GM21390 (cell line): ENCODE results near the gene ASTL.
"Not testable (repeated sequence)": the region's sequence is repeated elsewhere in the genome, so short reads cannot be mapped to it uniquely, and the experiment has no call there.

Experiments used
- ATAC-seq: cut with Tn5 transposase; IDR thresholded peaks from one replicate; pipeline ENCODE4 v1.9.1; 2021; ENCODE audit not compliant: unreplicated experiment

ASTL gene

DNA sequence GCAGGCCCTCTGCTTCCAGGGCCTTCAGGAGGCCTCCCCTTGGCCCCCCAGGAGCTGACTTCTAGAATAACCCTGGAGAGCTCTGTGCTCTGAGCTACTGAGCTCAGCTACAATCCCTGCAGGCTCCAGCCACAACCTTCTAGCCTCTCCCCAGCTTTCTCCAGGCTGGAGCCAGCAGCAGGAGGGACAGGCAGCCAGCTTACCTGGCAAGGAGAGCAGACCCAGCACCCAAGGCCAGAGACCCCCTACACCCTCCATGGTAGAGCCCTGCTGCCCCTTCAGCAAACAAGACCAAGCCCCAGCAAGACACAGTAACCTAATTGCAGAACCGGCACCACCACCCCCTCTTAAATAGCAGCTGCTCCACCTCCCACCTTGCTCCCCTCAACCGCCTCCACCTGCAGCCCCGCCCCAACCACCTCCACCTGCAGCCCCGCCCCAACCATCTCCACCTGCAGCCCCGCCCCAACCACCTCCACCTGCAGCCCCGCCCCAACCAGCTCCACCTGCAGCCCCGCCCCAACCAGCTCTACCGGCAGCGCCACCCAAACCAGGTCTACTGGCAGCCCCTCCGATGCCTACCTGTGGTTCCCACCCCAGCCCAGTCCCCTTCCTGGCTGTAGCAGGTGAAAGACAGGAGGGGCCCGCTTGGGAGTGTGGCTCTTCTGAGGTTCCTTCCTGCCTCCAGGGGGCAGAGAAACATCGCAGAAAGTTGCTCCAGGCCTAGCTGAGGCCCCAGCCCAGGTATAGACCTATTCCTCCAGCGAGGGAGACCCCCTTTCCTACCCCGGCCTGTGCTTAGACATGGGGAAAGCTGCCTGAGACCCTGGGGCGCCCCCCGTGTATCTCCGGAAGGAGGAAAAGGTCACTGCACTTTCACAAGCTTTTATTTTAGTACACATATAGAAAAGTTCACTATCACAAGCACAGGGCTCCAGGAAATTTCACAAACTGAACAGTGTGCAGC lies at the start of gene ASTL:
Gene ASTL, minus strand, starts transcription at position 324 of the 967 bp plus-strand sequence. Its CDS starts 66 bp downstream, at position 258.
- no peak for ATAC-seq

DNA sequence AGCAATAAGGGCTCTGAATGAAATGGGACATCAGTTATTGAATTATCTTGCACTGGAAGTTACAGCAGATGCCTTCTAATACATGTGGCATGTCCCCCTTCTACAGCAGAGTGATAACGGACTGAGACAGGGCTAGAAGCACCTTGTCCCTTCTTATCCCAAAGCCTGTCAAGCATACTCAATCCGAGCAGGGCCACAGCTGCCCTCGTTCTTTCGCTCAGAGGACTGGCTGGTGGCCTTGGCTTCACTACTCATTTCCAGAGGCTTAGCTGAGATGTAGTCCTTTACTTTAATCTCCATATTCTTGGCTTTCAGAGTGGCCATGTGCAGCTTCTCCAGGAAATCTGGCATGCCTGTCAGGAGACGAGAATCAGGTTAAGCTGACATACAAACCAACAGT lies 48.3 kb upstream of the ASTL start:
- ATAC-seq, result no peak

DNA sequence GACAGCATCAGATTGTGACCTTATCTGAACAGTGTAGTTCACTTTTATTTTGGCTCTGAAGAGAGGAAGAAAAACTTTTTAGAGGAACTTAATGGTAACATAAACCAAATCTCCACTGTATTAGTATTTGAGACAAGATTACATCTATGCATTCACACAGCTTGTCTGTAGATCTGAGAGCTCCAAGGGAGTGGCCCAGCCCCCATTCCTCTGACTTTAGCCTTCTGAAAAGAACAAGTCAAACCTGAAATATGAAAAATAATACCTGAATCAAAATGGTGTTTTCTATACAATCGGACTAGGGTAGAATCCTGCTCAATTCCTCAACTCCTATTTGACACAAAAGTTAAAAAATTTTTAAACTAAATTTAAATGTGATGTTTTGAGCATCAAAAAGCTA lies 47.2 kb upstream of the ASTL start:
- ATAC-seq, result no peak

DNA sequence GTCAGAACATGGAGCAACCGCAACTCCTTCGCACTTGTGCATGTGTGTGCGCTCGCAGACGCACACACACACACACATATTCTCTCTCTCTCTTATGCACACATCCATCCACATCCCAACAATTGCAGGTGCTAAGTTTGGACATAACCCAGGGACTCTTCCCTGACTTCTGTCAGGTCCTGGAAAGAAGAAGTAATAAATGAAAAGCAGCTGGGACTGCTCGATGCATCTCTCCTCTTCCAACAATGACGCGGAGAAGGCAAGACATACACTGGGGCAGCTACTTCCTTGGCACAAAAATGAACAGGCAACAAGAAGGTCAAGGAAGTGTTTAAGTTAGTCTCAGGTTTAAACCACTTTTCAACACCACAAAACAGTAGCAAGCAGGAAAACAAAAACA lies 46.7 kb upstream of the ASTL start:
- no peak for ATAC-seq

DNA sequence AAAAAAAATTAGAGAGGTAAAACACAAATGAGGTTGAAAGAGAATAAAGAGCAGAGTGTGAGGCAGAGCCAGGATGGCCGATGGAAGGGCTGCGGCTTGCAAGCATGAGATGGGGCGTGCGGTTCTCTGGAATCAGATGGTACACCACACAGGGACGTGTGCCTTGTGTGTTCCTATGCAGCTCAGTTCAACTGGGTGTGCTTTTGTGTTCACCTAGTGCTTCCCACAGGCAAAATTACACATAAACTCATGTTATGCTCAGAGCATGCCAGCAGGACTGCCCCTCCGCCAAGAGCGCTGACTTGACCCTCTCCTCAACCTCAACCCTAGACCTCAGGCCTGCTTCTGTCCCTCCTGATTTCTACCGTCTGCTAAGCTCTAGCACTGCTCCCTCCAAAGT lies 45.9 kb upstream of the ASTL start:
- ATAC-seq, result no peak

DNA sequence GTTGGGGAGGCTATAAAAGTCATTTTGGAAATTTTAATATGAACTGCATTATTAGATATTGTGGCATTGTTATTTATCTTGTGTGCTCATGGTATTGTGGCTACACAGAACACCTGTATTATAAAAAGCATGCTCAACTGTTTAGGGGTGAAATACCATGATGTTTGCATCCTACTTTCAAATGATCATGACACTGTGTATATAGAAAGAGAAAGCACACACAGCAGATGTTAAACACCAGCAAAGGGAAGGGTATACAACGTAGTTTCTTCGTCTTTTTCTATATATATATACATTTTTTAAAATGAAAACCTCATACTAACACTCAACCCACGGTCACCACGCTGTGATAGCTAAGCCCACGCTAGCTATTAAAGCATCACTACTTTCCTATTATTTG lies 43.2 kb upstream of the ASTL start:
- ATAC-seq, result no peak

DNA sequence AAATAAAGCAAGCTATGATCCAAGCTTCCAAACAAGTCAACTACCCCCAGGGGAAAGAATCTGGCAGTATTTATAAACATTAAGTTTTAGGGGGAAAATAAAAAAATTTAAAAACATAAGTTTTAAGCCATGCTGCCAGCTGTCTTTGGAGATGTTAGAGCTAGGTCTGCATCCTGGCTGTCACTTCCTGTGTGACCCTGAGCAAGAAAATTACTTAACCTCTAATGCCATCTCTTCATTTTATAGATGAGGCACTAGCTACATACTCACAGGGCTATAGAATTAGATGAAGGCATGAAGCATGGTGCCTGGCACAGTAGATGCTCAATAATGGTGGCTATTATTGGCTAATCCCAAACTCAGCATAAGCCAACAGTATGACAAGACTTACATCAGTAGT lies 42.2 kb upstream of the ASTL start:
- ATAC-seq, result no peak

DNA sequence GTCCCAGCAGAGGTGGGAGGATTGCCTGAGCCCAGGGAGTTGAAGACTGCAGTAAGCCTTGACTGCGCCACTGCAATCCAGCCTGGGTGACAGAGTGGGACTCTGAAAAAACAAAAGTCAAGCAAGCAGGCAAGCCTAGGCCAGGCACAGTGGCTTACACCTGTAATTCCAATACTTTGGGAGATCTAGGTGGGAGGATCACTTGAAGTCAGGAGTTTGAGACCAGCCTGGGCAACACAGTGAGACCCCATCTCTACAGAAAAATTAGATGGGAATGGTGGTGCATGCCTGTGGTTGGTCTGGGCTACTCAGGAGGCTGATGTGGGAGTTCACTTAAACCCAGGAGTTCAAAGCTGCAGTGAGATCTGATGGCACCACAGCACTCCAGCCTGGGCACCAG lies 41.7 kb upstream of the ASTL start:
- no peak for ATAC-seq

DNA sequence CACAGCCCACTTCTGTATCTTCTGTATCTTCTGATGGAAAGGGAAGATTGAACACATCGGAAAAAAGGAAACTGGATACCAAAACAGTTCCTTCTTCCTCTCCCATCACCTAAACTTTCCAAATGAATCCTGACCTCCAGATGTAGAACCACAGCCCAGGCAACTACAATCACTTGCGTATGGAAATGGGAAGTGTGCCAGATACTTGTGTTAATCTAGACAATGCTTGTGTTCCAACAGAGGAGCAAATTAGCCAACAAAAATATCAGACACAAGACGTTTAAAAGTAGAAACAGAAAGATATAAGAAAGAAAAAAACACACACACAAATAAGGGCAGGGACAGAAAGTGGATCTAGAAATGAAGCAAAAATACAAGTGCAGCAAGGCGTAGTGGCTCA lies 38.4 kb upstream of the ASTL start:
- ATAC-seq, result no peak

DNA sequence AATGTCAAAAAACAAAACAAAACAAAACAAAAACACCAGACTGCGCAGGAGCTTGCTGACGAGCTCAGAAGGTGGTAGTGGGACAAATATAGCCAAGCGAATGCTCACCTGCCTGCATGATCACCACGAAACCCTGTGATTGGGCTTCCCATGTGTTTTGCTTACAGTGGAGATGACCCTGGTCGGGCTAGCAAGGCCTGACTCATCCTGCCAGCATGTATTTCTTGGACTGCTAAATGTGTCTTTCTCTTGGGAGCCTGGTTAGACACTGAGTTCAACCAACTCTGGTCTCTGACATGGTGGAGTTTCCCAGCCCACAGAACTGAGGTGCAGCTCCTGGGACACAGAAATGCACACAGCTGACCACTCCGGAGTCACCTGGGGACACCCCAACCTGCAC lies 37.6 kb upstream of the ASTL start:
- no peak for ATAC-seq

DNA sequence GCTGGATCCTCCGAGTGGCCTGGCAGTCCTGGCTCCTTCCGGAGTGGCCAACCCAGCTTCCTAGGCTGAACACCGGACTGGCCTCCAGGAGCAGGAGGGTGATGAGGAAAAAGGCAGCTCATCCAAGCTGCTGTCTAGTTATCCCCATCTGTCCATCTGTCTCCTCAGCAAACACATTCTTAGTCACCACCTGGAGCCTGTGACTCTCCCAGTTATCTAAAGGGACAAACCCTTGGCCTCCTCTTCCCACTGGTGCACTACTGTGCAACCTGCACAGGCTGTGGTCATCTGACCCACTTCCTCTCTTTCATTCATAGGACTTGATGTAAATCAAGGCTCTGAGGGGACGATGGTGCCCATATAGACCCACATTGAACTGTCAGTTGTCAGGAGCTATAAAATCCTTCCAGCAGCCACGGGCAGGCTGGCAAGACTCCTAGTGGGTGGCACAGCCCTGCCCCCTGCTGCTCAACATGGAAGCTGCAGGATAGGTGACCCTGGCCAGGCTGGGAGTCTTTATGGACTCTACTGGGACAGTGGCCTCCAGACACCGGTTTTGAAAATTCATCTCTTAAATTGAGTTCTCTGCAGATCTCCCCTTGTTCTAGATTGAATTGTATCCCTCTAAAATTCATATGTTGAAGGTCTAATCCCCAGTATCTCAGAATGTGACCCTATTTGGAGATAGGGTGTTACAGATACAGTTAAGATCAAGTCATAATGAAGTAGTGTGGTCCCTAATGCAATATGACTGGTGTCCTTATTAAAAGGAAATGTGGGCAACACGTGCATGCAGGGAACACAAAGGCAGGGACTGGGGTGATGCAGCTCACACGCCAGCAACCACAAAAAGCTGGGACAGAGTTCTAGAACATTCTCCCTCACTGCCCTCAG lies 36.2 kb upstream of the ASTL start:
- ATAC-seq, result no peak

DNA sequence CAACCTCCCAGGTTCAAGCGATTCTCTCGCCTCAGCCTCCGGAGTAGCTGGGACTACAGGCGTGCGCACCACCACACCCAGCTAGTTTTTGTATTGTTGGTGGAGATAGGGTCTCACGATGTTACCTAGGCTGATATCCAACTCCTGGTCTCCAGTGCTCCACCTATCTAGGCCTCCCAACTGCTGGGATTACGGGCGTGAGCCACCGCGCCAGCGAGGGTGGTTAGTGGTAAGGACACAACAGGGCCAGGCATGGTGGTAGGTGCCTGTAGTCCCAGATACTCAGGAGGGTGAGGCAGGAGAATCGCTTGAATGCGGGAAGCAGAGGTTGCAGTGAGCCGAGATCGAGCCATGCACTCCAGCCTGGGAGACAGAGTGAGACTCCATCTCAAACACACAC lies 33.5 kb upstream of the ASTL start:
- ATAC-seq, result no peak

DNA sequence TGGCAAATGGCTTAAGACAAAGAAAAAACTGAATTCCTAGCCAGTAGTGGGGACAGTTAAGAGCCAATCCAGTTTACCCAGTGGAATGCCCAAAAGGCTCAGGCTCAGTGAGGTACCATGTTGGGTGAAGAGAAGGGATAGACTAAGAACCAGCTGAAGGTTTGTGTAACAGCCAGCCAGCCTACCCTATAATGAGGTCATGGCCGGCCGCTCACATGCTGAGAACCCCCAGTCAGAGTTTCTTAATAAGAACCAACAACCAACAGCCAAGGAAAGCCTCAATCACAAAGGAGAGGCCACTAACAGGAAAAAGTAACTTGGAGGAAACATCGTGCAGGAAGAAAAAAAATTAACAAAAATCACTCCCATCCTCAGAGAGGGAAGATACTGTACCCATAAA lies 32.3 kb upstream of the ASTL start:
- no peak for ATAC-seq

DNA sequence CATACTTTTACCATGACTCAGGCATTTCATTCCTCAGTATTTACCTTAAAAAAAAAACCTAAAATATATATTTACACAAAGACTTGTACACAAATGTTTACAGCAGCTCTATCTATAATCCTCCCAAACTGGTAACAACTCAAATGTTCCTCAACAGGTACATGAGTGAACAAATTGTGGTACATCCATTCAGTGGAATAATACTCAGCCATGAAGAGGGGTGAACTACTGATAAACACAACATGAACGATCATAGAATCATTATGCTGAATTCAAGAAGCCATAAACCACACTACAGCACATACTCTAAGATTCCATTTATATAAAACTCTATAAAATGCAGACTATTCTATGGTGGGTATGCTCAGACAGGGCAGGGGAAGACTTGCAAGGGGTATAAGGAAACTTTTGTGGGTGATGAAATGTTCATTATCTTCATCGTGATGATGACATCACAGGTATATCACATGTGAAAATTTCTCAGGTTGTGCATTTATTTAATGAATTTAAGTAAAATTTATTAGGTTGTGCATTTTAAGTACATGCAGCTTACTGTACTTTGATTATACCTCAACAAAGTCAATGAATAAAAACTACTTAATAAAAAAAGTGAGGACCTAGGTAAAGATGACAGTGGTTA lies 31.7 kb upstream of the ASTL start:
- ATAC-seq, result no peak

DNA sequence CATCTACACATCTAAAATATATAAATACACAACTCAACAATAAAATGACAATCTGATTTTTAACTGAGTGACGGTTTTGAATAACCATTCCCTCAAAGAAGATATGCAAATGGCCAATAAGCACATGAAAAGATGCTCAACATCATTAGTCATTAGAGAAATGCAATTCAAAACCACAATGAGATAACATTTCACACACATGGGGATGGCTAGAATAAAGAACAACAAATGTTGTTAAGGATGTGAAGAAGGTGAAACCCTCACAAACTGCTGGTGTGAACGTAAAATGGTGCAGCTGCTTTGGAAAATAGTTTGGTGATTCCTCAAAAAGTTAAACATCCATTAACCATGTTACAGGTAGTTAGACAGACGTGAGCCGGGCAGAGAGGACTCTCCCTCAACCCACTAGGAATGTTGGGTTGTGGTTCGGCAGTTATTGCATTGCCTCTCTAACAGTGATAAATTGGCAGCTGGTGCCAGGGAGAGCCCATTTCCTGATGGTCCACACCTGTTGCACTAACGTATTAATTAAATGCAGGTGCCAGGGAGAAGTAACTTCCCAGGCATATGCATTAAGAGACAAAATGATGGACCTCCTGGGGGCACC lies 29.2 kb upstream of the ASTL start:
- ATAC-seq, result no peak

DNA sequence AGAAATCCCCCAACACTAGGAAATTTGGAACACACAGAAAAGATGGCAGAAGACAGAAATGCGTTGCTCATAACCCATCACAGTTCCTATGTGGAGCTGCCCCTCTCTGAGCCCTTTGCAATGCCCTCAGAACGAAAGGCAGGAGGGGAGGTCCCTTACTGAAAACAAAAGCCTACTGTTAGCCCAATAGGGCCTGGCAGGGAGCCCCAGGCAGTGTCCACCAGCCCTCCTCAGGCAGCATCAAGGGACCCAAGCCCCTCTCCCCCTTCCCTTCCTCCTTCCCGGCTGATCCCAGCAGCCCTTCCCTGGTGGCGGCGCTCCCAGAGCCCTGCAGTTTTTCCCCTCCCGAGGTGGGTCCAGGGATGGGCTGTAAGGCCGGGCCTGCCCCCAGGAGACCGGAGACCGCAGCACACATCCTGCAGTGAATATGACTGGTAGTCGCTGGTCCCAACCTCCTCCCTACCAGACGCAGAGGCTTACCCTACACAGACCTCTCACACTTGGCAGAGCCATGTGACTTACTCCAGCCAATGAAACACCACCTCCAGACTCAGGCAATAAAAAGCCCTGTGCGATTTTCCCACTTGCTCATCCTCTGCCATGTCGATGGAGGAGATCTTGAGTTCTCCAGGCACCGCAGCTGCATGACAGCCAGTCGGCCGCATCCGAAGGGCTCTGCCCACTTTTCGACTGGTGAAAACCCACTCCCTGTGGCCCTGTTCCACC lies 26.3 kb upstream of the ASTL start:
- ATAC-seq, result peak; percentile 71

DNA sequence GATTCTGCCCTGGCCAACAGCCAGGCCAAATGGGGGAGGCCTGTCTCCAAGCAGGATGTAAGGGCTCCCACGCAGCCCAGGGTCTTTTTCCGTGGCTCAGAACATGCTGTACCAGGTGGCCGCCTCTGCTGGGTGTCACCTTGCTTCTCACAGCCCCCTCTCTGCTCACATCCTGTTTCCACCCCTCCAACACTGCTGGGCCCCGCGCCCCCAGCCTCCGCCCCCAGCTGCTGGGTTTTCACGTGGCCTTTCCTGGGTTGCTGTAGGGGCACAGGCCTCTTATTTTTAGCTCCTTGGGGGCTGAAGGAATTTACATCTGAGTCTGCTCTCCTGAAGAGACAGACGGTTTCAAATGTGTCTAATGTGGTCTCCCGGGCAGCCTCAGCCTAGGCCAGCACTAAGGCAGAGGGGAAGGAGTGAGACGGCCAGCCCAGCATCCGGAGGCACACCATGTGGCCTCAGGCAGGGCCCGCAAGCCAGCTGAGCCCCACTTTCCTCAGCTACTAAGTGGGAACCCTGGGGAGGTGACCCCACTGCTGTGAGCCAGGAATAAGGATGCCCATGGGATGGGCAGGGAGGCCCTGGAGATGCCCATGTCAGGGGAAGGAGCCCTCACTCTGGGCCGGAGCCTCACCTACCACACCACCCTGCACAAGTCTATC lies 25.6 kb upstream of the ASTL start:
- peak; percentile 56 for ATAC-seq

DNA sequence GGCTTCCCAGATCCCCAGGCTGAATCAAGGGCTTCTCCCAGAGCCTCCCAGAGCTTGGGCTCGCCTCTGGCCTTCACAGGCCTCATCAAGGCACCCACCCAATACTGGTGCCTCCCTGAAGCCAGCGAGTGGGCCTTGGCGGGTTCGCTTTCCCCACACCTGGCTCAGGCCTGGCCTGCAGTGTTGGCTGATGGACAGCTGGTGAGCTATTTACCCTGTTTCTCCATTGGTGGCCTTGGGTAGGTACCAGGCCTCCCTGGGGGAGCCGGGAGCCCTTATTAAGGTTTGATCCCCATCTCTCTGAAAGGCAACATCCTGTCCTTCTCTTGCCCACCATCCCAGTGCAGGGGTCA lies 25.1 kb upstream of the ASTL start:
- ATAC-seq, result peak; percentile 2

DNA sequence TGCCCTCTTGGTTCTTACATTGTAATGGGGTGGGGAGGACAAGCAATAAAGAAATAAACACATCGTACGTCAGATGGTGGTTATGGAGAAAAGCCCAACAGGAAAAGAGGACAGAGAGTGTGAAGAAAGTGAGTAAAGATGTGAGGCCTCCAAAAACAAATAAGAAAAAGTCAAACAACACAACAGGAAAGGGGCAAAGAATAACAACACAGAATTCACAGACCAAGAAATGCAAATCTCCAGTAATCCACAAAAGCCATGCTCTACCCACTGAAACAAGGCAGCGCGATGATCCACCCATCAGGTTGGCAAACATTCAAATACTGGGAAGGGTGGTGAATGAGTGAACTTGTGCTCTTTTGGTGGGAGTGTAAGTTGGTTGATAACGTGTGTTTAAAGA lies 23.6 kb upstream of the ASTL start:
- ATAC-seq, result no peak

DNA sequence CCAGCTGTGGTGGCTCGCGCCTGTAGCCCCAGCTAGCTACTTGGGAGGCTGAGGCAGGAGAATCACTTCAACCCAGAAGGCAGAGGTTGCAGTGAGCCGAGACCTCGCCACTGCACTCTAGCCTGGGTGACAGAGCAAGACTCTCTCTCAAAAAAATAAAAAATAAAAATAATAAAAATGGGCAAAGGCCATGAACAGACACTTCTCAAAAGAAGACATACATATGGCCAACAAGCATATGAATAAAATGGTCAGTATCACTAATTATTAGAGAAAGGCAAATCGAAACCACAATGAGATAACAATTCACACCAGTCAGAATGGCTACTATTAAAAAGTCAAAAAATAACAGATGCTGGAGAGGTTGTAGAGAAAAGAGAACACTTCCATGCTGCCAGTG lies 22.1 kb upstream of the ASTL start:
- ATAC-seq, result not testable (repeated sequence)
